Progenitor cell of endocrine pancreas (in vitro differentiated cells): ENCODE measurements around the gene NT5C1B. TPM values are rescaled to one million over a fixed set of nuclear protein-coding genes. Genes with fewer than 3 reads are reported as not detected.
A peak's percentile ranks its signal among the peaks of the same experiment; 100 is the strongest.

Source experiments
- DNase-seq: peaks from one replicate; pipeline ENCODE4 v3.0.0; 2021; ENCODE audit warnings: low spot score; ENCODE audit not compliant: unreplicated experiment
- H3K27ac Mint-ChIP-seq: 2 replicates; pipeline ENCODE4 v1.8.0; 2021; ENCODE audit warnings: mild to moderate bottlenecking, moderate library complexity, mixed read lengths
- H3K27me3 Mint-ChIP-seq: 2 replicates; pipeline ENCODE4 v1.8.0; 2021; ENCODE audit warnings: mixed read lengths
- H3K36me3 Mint-ChIP-seq: 2 replicates; pipeline ENCODE4 v1.8.0; 2022; ENCODE audit warnings: mixed read lengths; ENCODE audit not compliant: insufficient read depth
- H3K4me1 Mint-ChIP-seq: 2 replicates; pipeline ENCODE4 v1.8.0; 2021; ENCODE audit warnings: low read depth, mixed read lengths
- H3K4me3 Mint-ChIP-seq: 2 replicates; pipeline ENCODE4 v1.8.0; 2021; ENCODE audit warnings: low read depth, mild to moderate bottlenecking, moderate library complexity, mixed read lengths
- H3K9me3 Mint-ChIP-seq: 2 replicates; pipeline ENCODE4 v1.8.0; 2021; ENCODE audit warnings: low read depth, mixed read lengths
- CTCF ChIP-seq: fragments of 200-600 bp; sonication (generic); IDR thresholded peaks from one replicate; pipeline ENCODE4 v1.5.0; 2021; ENCODE audit warnings: antibody characterized with exemption, mild to moderate bottlenecking; ENCODE audit not compliant: unreplicated experiment
- total RNA-seq: library from RNA; stranded (reverse); gene quantifications from 2 replicates; pipeline ENCODE4 v1.2.1, GENCODE V29; 2021

The NT5C1B gene
- total RNA-seq, 1 donor from 2014 or later: not detected

GRCh38 chr2:18514526-18515461 is 74.6 kb downstream of the NT5C1B start:
- TF ChIP-seq CTCF: no peak
- peak overlapping the region; percentile 62 for H3K27ac Mint-ChIP-seq
- no peak overlapping the region for H3K4me3 Mint-ChIP-seq
- H3K9me3 Mint-ChIP-seq: no peaks in the 10 kb centered on the region
- H3K36me3 Mint-ChIP-seq: no peaks in the 10 kb centered on the region
- H3K27me3 Mint-ChIP-seq: peaks cover 9% of the 10 kb centered on the region
- peaks cover 5% of the 10 kb centered on the region for H3K4me1 Mint-ChIP-seq
- DNase-seq: no peak

Other genes with a start within 250 kb of the NT5C1B start
- 22.8 and 25.5 TPM in 2 replicates for gene RDH14, start 28.9 kb downstream of the NT5C1B start, total RNA-seq